Measurements from ENCODE around the gene S100A10. TPM values are rescaled to one million over a fixed set of nuclear protein-coding genes. Genes with fewer than 3 reads are reported as not detected.

S100A10 gene
- total and polyA plus RNA-seq, 11 donors, result 55.5 to 403 (median 196) TPM

DNA sequence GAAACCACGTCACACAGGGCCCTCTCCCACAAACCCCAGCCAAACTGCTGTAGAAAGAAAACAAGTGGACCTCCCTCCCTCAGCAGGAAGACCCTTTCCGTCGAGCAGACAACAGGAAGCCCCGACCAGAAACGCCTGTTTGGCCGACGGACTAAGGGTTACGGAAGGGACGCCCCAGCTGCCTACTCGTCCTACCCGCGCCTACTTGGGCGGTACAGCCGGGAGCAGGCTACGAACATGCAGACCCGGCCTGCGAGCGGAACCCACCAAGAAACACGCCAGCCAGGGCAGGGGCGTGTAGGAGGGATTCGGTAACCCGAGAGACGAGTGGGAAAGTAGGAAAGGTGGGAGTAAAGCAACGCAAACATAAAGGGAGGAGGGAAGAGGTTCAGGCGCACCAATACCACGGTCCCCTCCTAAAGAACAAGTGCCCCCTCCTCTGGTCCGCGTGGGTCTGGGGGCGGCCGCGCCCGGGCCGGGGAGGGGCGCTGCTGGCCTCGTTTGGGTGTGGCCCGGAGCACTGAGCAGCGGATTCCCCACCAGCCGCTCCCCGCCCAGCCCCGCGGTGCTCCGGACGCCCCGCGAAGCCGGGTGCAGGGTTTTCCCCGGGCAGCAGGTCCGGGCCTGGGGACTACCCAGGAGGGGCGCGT lies 450 bp downstream of the S100A10 start:
- peak in 3 of 4 donors; percentile 4 to 26 (median 8) for ATAC-seq
- peak; percentile 40 to 69 (median 55) for DNase-seq

GRCh38 chr1:151992303-151993083 lies 1.2 kb downstream of the S100A10 start:
- Histone ChIP-seq H3K4me1 (peaks cover 10 to 71% (median 55%) of the 10 kb centered on the region in 12 donors), H3K27me3 (no peaks in the 10 kb centered on the region), H3K27ac (peak overlapping the region; percentile 87 to 97 (median 92)), H3K36me3 (no peaks in the 10 kb centered on the region), H3K9me3 (no peaks in the 10 kb centered on the region), H3K4me3 (peak overlapping the region; percentile 70 to 97 (median 86))
- DNase-seq (peak; percentile 71 to 90 (median 86)), ATAC-seq (peak; percentile 39 to 74 (median 69))
- intact Hi-C loops (cut with DNase I), result loop anchor here in 3 of 10 donors (2.0 to 5.0 kb wide), 2 partner anchors 24 to 45 kb away; no protein-coding TSS in a partner anchor
- no peak for TF ChIP-seq POLR2A (IDR thresholded peaks at IDR 0.05)
- TF ChIP-seq, protein P1, sequence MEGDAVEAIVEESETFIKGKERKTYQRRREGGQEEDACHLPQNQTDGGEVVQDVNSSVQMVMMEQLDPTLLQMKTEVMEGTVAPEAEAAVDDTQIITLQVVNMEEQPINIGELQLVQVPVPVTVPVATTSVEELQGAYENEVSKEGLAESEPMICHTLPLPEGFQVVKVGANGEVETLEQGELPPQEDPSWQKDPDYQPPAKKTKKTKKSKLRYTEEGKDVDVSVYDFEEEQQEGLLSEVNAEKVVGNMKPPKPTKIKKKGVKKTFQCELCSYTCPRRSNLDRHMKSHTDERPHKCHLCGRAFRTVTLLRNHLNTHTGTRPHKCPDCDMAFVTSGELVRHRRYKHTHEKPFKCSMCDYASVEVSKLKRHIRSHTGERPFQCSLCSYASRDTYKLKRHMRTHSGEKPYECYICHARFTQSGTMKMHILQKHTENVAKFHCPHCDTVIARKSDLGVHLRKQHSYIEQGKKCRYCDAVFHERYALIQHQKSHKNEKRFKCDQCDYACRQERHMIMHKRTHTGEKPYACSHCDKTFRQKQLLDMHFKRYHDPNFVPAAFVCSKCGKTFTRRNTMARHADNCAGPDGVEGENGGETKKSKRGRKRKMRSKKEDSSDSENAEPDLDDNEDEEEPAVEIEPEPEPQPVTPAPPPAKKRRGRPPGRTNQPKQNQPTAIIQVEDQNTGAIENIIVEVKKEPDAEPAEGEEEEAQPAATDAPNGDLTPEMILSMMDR (IDR thresholded peaks at IDR 0.05), result no peak
- WGBS, 4 donors, result 26 to 34% (median 32%) methylated on average over 19 to 21 of the region's 21 CpGs

More for the DNA sequence above, 450 bp downstream of the S100A10 start:
- intact Hi-C loops (cut with DNase I), result loop anchor here in 3 of 10 donors (2.0 to 5.0 kb wide), 2 partner anchors 24 to 46 kb away; no protein-coding TSS in a partner anchor
- H3K4me1 ChIP-seq, result peaks cover 10 to 63% (median 48%) of the 10 kb centered on the region in 12 donors
- H3K4me3 ChIP-seq, result peak overlapping the region; percentile 70 to 97 (median 86)
- H3K27me3 ChIP-seq, result no peaks in the 10 kb centered on the region
- H3K36me3 ChIP-seq, result no peaks in the 10 kb centered on the region
- TF ChIP-seq, protein P1 (IDR thresholded peaks at IDR 0.05), result no peak
- TF ChIP-seq POLR2A (IDR thresholded peaks at IDR 0.05), result no peak
- no peaks in the 10 kb centered on the region for H3K9me3 ChIP-seq
- peak overlapping the region; percentile 87 to 97 (median 92) for H3K27ac ChIP-seq
- WGBS, 4 donors, result 1 to 6% (median 3%) methylated on average over 34 to 50 of the region's 50 CpGs

DNA sequence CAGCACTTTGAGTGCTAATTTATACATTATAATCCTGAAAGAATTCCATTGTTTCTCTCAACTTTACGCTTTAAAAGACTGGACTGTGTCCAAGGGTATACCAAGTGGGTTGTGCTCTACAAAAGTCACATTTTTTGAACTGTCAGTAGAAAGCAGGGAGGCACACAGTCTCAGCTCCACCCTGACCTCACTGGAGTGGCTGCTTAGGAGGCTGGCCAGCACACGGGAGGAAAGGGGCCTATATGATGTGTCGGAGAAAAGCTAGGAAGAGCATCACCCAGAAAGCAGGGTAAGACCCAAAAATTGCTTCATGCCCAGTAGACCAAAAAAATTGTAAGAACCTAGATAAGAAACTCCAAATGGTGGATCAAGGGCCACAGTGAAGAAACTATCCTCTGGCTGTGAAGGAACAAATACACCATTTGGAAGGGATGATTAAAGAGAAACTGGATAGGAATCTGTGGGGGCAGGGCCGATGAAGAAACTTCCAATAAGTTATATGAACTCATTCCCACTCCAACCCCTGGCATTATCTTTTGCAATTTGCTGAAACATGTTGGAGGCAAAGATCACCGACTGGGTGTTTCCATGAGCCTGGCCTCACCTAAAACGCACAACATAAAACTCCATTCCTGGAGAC lies 1.9 kb downstream of the S100A10 start:
- ATAC-seq (no peak), DNase-seq (no peak)
- TF ChIP-seq, protein P1 (IDR thresholded peaks at IDR 0.05), result no peak
- no peak for TF ChIP-seq POLR2A (IDR thresholded peaks at IDR 0.05)
- Histone ChIP-seq H3K27ac (peak overlapping the region in 11 of 12 donors; percentile 87 to 97 (median 93)), H3K4me1 (peaks cover 10 to 78% (median 58%) of the 10 kb centered on the region in 12 donors), H3K4me3 (peak overlapping the region; percentile 28 to 97 (median 86)), H3K36me3 (peaks cover 0 to 5% (median 0%) of the 10 kb centered on the region in 9 donors), H3K9me3 (no peaks in the 10 kb centered on the region), H3K27me3 (no peaks in the 10 kb centered on the region)
- WGBS, 4 donors, result 49 to 60% (median 51%) methylated on average over 6 of the region's 6 CpGs
- intact Hi-C loops (cut with DNase I), result loop anchor here in 4 of 10 donors (2.0 to 5.0 kb wide), 3 partner anchors 23 to 44 kb away; no protein-coding TSS in a partner anchor

All from heart left ventricle (tissue), 16 donors.